Activated CD8-positive, alpha-beta T cell treated with anti-CD3 and anti-CD28 coated beads for 36 hours (primary cell): ENCODE data around the gene IFT122. TPM values are rescaled to one million over a fixed set of nuclear protein-coding genes. Genes with fewer than 3 reads are reported as not detected.

Source experiments
- ATAC-seq: fragments of 200-7000 bp; cut with Tn5 transposase; one replicate; pipeline ENCODE4 v1.10.0; 2021; ENCODE audit warnings: mild to moderate bottlenecking, moderate library complexity
- CTCF ChIA-PET: fragments of 350-600 bp; sonication (Branson Sonifier 250); formaldehyde crosslinking; loops from one replicate; lab custom pipeline; 2021; ENCODE audit warnings: antibody characterized with exemption; lab: Charles Lee
- POLR2A ChIA-PET: fragments of 350-600 bp; sonication (Branson Sonifier 250); formaldehyde crosslinking; loops from one replicate; lab custom pipeline; 2021; ENCODE audit warnings: antibody characterized with exemption; lab: Charles Lee
- DNase-seq: peaks from one replicate; pipeline ENCODE4 v3.0.0-alpha.2; 2020
- H3K27ac Mint-ChIP-seq: one replicate; pipeline ENCODE4 v1.8.0; 2021; ENCODE audit warnings: mild to moderate bottlenecking, mixed read lengths
- H3K27me3 Mint-ChIP-seq: one replicate; pipeline ENCODE4 v1.8.0; 2021; ENCODE audit warnings: mixed read lengths
- H3K36me3 Mint-ChIP-seq: one replicate; pipeline ENCODE4 v1.8.0; 2021; ENCODE audit warnings: low read depth, mixed read lengths
- H3K4me1 Mint-ChIP-seq: one replicate; pipeline ENCODE4 v1.8.0; 2021; ENCODE audit warnings: low read depth, mixed read lengths
- H3K4me3 Mint-ChIP-seq: one replicate; pipeline ENCODE4 v1.8.0; 2021; ENCODE audit warnings: mild to moderate bottlenecking, moderate library complexity, mixed read lengths
- H3K9me3 Mint-ChIP-seq: one replicate; pipeline ENCODE4 v1.8.0; 2021; ENCODE audit warnings: mixed read lengths
- CTCF ChIP-seq: fragments of 200-600 bp; IDR thresholded peaks from one replicate; pipeline ENCODE4 v1.8.0; 2022; ENCODE audit warnings: antibody characterized with exemption, mild to moderate bottlenecking
- intact Hi-C: fragments of 100-400 bp; cut with micrococcal nuclease; formaldehyde crosslinking; loops from one replicate; pipeline ENCODE4 v1.10.0; 2022
- total RNA-seq, 2 experiments: library from RNA; stranded (reverse); gene quantifications; one replicate each; pipeline ENCODE4 v1.2.3, GENCODE V29; 2021

Gene IFT122
- total RNA-seq, 2 experiments from 2014 or later = 18.9 to 20.4 TPM

- Mint-ChIP-seq H3K9me3 (no peaks in the 10 kb centered on the region), H3K36me3 (peaks cover 7% of the 10 kb centered on the region), H3K27me3 (no peaks in the 10 kb centered on the region), H3K4me3 (no peak overlapping the region), H3K27ac (no peak overlapping the region), H3K4me1 (no peaks in the 10 kb centered on the region)
- ChIA-PET CTCF (interaction anchor here (0.8 kb wide), 1 partner anchor 84 kb away, joined by 6 read pairs; no protein-coding TSS in a partner anchor), POLR2A (no interaction called here)
- TF ChIP-seq CTCF = no peak
- DNase-seq = no peak
- no peak for ATAC-seq
- intact Hi-C loops = no loop called here
Measured at GRCh38 chr3:129467932-129468331, 27.9 kb downstream of the IFT122 start.

DNA sequence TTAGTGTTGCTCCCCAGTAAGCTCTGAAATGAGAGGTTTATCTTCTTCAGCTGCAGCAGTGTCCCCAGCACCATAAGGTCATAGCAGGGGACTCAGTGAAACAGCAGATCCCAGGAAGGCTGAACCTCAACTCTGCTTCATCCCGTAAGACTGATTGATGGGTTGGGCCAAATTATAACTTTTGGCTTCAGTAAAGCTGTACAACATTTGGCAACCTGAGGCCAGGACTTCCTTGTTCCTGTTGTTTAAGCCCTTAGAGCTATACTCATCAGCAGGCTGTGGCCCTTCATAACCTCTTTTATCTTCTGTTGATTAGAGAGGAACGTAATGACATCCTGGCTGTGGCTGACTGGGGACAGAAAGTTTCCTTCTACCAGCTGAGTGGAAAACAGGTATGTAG, 29.0 kb downstream of the IFT122 start:
- peaks cover 7% of the 10 kb centered on the region for H3K36me3 Mint-ChIP-seq
- POLR2A ChIA-PET = no interaction called here
- no peak for ATAC-seq
- no peaks in the 10 kb centered on the region for H3K4me1 Mint-ChIP-seq
- H3K27me3 Mint-ChIP-seq = no peaks in the 10 kb centered on the region
- no peak overlapping the region for H3K27ac Mint-ChIP-seq
- intact Hi-C loops = no loop called here
- no peak overlapping the region for H3K4me3 Mint-ChIP-seq
- no peak for DNase-seq
- H3K9me3 Mint-ChIP-seq = no peaks in the 10 kb centered on the region
- CTCF ChIA-PET = interaction anchor here (1.6 kb wide), 2 partner anchors 21 to 125 kb away, joined by 3 to 5 read pairs; no protein-coding TSS in a partner anchor
- TF ChIP-seq CTCF = no peak

GRCh38 chr3:129470861-129471260, 30.8 kb downstream of the IFT122 start:
- no peak for ATAC-seq
- Mint-ChIP-seq H3K4me3 (no peak overlapping the region), H3K27ac (no peak overlapping the region), H3K36me3 (peaks cover 7% of the 10 kb centered on the region), H3K27me3 (no peaks in the 10 kb centered on the region), H3K4me1 (no peaks in the 10 kb centered on the region), H3K9me3 (no peaks in the 10 kb centered on the region)
- ChIA-PET CTCF (no interaction called here), POLR2A (no interaction called here)
- intact Hi-C loops = no loop called here
- no peak for DNase-seq
- TF ChIP-seq CTCF = no peak

DNA sequence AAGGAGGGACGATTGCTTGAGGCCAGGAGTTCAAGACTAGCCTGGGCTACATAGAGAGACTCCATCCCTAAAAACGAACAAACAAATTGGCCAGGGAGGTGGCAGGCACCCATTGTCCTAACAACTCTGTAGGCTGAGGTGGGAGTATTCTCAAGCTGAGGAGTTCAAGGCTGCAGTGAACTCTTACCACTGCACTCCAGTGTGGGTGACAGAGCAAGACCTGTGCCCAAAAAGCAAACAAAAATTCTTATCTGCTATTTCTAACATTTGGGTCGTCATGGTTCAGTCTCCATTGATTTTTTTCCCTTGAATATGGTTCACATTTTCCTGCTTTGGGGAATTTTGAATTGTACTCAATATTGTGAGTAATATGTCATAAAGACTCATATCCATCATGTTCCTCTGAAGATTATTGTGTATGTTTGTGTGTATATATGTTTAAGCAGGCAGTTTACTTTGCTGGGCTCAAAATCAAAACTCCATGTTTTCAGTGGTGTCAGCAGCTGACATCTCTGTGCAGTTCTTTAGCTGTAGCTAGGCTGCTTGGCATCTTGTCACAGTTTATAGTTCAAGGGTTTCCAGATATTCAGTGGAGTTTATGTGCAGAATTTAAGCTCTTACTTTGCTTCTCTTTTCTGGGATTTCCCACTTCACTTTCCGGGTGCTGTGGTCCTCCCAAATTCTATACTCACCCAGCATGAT, 33.2 kb downstream of the IFT122 start:
- Mint-ChIP-seq H3K4me3 (no peak overlapping the region), H3K9me3 (no peaks in the 10 kb centered on the region), H3K4me1 (no peaks in the 10 kb centered on the region), H3K36me3 (peaks cover 7% of the 10 kb centered on the region), H3K27me3 (no peaks in the 10 kb centered on the region), H3K27ac (no peak overlapping the region)
- ChIA-PET POLR2A (interaction anchor here (0.7 kb wide), 1 partner anchor 18 kb away, joined by 3 read pairs; no protein-coding TSS in a partner anchor), CTCF (interaction anchor here (0.8 to 1.6 kb wide), 2 partner anchors 23 to 74 kb away, joined by 3 read pairs; no protein-coding TSS in a partner anchor)
- intact Hi-C loops = no loop called here
- ATAC-seq (no peak), DNase-seq (no peak)
- TF ChIP-seq CTCF = no peak

- intact Hi-C loops = no loop called here
- no peak for DNase-seq
- Mint-ChIP-seq H3K36me3 (peaks cover 7% of the 10 kb centered on the region), H3K4me3 (no peak overlapping the region), H3K27ac (no peak overlapping the region), H3K4me1 (no peaks in the 10 kb centered on the region), H3K9me3 (no peaks in the 10 kb centered on the region), H3K27me3 (no peaks in the 10 kb centered on the region)
- POLR2A ChIA-PET = no interaction called here
- no peak for TF ChIP-seq CTCF
- CTCF ChIA-PET = interaction anchor here (1.6 kb wide), 1 partner anchor 23 kb away, joined by 3 read pairs; no protein-coding TSS in a partner anchor
- ATAC-seq = no peak
Measured at GRCh38 chr3:129473769-129474152, 33.7 kb downstream of the IFT122 start.
